NCI-H82 treated with DMSO at 0.1 percent for 48 hours (cell line): ENCODE data around the gene SMARCB1.

Experiments used
- DNase-seq: peaks from one replicate; lab custom pipeline; 2025; ENCODE audit not compliant: unreplicated experiment; lab: John Stamatoyannopoulos, UW

SMARCB1 gene

DNA sequence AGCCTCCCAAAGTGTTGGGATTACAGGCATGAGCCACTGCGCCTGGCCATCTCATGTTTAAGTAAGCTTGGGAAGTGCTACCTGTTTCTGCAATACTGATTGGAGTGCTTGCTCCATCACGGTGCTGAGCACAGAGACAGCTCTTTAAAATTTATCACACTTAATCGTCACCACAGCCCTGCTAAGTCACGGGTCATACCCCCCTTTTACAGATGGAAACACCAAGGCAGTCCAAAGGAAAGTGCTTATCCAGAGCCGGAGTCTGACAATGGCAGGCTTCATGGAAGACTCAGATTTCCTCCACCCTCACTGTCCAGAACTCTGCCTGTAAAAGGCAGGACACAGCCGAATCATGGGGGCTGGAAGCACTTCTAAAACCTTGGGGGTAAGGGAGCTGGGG is 26.7 kb upstream of the SMARCB1 start:
- DNase-seq: no peak

DNA sequence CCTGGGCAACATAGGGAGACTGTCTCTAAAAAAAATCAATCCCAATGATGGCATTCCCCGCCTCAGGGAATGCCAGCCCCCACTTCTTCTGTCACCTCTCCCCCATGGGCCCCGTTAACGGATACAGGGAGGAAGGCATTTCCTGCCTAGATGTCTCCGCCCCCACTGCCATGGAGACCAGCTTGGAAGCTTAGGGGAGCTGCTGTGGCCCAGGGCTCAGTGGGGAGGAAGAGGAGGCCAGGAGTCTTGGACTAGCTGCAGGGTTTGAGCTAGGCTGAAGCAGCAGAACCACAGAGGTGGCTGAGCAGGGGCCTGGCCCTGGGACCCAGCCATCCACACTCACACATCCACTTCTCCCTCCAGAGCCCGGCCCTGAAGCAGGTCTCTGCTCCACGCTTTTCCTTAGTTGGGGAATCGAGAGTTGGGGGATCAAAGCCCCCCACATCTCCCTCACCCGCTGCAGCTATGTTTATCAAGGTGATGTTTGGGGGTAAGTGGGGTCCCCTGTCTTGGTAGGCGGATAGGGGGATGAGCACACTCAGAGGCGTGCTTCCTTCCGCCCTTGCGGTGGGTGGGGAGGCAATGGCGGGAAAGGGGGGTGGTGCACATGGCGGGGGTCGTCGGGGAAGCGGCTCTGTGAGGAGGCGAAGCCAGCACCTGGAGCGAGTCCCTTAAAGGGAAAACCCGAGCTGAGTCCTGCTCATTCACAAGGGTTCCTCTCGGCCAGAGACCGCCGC is 23.8 kb upstream of the SMARCB1 start, which contains the start of gene C22orf15:
TSS of gene C22orf15 (plus strand) at position 149 of the 737 bp plus-strand sequence. CDS start at position 466, 317 bp downstream.
- no peak for DNase-seq

DNA sequence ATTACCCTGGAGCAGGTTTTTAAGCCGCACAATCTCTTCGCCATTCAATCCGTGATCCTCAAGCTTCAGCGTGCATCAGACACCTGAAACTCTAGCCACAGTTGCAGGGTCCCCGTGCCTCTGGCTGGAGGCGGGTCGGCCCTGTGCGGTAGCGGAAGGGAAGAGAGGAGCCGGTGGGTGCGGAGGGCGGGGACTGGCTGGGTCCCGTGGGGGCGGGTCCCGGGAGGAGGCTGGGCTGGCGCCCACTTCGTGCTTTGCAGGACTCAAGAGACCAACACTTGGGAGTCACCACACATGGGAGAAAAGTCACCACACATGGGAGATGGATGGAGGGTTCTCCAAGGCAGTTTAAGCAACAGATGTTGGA is 23.2 kb upstream of the SMARCB1 start:
- no peak for DNase-seq

DNA sequence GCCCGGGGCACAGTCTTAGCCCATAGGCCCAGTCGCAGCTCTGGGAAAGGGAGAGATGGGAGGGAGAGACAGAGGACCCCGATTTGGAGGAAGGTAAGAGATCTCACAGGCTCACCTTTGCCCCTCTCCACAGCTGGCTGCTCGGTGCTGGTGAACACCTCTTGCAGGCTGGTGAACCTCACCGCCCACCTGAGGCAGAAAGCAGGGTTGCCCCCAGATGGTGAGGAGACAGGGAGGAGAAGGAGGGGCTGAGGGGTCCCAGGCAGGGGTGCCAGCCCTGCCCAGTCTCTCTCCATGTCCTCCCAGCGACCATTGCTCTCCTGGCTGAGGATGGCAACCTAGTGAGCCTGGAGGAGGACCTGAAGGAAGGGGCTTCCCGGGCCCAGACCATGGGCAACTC is 22.8 kb upstream of the SMARCB1 start:
- no peak for DNase-seq

DNA sequence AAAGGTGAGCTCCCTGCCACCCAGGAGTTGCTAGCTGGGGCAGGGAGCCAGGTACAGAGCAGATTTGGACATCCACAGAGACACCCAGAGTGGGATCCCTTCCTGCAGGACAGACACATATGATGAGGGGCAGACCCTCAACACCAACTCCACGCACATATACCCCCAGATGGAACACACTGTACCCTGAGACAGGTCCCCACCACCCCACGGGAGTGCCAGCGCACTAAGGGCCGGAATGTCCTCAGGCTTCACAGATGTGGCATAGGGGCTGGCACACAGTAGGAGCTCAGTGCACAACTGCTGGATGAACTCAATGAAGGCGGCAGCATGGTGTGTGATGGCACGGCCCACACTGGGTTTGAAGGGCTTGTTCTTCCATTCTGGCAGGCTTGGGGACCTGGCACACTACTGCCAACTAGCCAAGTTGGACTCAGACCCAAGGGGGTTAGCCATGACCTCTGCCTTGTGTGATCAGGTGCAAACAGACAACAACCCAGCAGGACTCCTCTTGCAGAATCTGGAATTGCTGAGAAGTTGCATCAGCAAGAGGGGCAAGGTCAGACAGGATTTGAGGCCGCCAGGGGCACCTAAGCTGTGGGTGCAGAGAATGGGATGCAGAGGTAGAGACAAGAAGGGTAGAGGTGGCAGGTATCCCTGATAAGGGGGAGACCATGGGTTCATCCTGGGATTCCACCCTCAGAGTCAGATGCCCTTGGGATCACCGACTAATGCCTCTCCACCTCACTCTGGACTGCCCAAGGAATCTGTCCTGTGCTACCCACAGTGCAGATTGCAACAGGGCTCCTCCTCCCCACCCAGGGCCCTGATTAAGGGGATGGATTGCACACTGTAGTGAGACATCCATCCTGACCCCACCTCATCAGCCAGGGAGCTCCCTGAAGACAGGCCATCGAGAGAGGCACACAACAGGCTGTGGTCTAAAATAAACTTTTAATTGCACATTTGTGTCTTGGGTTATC is 21.6 kb upstream of the SMARCB1 start:
- no peak for DNase-seq

DNA sequence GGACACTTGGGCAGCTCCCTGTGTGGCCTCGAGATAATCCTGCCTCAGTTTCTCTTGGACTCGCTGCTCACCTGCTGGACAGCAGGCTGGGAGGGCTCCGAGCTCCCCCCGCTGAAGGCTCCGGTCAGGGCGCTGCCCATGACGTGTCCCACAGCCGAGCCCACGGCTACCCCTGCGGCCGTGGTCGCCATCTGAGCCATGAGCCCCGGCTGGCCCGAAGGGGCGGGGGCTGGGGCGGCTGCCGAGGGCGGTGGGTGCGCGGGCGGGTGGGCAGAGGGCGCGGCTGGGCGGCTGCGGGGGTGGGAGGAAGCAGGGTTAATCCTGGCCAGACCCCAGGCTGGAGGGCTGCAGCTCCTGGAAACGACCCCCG is 19.5 kb upstream of the SMARCB1 start:
- DNase-seq: no peak

DNA sequence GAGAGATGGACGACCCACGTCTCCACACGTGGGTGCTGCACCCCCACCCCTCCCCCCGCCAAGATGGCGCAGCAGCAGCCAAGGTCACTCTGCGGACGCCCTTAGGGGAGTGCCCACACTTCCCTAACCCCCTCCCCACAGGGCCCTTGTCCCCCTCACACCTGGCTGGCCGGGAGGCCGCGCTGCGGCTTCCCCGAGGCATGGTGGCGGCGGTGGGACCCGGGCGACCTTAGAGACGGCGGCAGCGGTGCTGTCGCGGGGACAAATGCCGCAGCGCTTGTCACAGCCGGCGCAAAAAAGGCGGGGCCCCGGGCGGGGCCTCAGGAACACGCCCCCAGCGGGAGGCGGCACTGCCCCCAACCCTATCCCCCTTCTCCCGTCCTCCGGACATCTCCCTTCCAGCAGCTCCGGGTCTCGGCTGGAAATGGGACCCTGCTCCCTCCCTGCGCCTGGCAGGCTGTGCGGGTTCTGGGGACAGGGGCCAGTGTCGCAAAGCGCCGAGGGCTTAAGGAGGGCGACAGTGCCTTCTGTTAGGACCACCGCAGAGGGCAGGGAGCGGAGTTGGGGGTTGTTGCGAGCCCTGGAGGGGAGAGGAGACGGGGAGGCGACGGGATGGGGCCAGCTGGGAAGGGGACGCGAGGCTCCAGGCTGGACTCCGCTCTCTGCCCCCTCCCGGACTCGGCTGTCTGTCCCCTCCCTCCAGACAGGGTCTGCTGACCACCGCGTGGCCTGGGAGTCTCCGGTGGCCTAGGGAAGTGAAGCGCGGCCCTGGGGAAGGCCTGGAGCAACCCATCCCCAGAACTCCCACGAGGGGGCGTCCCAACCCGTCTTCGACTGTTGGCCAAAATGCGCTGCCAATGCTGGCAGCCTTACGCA is 18.9 kb upstream of the SMARCB1 start, which contains the start of gene CHCHD10:
TSS of gene CHCHD10 (minus strand) at position 300 of the 876 bp plus-strand sequence. CDS start at position 202, 98 bp downstream.
- peak; percentile 34 for DNase-seq

DNA sequence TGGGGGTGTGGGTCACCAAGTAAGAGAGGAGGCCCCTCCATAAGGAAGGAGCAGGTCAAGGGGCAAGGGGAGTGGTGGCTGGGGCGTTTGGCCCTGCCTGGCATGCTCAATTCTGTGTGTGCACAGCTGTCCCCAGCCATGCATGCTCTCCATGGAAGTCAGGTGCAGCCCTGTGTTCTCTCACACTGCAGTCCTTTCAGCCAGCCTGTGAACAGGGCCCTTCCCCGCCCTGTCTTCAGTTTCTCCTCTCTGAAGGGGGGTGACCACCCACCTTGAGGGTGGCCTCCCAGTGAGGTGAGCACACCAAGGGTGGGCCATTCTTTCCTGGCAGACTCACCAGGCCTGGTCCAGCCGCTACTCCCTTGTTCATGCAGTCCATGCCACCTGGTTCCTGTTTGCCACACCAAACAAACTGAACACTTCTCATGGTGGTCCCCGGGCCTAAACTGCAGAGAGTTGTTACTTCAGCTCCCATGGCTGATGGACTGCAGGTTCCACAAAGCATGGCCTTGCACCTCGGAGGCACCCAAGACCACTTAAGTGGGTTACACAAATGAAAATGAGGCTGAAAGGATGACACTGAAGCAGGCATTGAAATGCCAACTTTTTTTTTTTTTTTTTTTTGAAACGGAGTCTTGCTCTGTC is 17.3 kb upstream of the SMARCB1 start:
- no peak for DNase-seq

DNA sequence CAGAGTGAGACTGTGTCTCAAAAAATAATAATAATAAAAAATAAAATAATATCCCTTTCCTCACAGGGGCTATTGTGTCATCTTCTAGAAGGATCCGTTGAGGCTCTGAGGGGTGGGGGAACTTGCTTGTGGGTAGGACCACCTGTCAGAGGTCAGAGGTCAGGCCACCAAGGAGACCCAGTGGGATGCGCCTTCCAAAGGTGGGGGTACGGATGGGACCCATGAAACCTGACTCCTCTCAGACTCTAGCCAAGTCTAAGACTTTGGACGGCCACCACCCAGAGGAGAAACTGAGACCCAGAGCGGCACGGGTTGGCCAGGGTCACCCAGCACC is 14.5 kb upstream of the SMARCB1 start:
- no peak for DNase-seq

DNA sequence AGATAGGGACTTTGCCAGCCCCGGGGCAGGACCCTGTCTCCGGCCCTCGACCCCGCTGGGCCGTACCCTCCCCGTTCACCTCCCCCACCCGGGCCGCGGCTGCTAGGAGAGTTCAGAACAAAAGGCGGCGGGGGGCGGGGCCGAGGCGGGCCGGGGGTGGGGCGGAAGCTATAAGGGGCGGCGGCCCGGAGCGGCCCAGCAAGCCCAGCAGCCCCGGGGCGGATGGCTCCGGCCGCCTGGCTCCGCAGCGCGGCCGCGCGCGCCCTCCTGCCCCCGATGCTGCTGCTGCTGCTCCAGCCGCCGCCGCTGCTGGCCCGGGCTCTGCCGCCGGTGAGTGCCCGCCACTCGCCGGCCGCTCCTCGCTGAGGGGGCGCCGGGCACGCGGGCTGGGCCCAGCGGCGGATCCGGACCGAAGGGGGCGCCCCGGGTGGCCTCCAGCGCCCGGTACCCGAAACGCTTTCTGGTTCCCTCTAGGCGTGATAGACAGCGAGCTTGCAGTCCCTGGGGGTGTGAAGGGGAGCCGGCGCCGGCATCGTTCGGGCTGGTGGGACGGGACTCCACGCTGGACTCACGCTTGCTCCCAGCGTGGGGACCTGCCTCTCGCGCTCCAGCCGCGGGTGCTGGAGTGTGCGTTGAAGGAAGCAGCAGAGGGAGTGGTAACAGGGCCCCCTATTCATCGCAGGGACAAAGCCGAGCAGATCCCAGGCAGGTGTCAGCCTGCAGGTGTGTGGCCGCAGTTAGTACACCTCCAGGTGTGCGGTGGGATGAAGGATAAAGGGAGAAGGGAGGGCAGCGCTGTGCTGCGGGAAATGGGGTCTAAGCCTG is 13.9 kb upstream of the SMARCB1 start, which contains the start of gene MMP11:
TSS of gene MMP11 (plus strand) at position 201 of the 825 bp plus-strand sequence. CDS start at position 223, 22 bp downstream.
- peak; percentile 12 for DNase-seq

DNA sequence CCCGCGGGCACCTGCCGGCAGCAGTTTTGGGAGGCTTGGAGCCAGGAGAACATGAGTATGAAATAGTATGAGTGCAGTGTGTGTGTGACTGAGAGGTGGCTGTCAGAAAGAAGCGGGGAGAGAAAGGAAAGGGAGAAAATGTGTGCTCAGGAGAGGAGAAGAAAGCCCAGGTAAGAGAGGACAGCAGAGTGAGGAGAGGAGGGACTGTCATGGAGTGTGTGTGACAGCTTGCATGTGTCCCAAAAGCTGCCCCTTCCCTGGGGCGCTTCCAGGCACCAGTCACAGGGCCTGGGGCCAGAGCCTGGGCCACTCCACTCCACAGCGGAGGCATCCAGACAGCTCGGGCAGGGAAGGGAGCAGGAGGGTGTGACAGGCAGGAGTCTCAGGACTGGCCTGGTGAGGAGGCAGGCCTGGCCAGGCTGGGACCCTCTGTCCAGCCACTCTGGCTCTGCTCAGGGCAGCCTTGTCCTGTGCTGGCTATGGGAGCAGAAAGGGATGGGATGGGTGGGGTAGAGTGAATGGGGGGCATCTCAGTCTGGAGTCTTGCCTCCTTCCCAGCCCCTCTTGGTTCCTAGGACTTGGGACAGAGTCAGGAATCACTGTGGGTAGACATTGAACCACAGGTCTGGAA is 13.2 kb upstream of the SMARCB1 start:
- no peak for DNase-seq

DNA sequence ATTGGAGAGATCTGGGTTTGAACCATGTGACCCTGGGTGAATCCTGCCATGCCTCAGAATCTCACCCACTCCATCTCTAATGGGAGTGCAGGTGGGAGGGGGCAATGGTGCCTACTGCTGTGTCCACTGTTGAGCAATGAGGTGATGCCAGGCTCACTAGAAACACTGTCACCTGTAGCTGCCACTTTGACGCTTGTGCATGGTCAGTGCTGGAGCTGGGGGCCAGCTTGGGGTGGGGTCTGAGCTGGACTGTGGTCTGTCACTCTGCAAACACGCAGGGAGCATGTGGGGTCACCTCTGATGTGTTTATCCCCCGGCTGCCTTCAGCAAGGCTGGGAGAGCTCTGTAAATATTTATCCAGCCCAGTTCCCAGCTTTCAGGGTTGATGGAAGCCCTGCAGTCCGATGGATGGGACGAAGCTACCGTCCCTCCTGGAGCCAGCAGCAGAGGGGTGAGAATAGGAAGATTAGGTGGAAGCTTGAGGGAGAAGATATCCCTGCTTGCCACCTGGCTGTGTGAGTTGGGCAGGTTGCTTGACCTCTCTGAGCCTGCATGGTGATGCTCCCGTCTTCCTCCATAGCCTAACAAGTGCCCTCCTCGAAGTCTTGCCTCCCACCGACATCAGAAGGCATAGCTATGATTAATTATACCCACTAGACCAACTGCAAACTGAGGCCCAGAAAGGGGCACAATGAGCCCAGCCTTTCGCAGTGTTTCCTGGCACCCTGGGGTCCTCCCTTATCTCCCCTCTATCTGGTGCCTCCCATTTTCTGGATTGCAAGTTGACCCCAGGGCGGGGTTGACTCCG is 12.4 kb upstream of the SMARCB1 start:
- DNase-seq: no peak

DNA sequence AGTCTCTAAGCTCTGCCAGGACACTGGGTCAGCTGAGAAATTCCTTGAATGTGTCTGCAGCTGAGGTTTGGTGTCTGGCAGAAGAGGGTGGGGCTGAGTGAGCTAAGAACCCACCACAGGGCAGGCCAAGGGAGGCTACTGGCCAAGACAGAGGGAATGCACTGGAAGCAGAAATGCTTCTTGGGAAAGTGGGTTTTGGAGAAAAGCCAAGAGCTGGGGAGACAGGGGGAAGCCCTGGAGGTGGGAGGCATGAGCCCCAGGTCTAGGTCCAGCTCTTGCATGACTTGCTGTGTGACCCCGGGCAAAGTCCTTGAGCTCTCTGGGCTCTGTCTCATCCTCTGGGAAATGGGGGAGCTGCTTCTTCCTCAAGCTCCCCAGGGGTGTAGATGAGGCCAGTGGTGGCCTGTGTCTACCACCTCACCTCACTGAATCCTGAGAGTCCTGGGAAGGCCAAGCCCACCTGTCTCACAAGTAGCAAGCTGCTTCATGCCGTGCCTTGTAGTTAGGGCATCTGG is 11.8 kb upstream of the SMARCB1 start:
- no peak for DNase-seq

DNA sequence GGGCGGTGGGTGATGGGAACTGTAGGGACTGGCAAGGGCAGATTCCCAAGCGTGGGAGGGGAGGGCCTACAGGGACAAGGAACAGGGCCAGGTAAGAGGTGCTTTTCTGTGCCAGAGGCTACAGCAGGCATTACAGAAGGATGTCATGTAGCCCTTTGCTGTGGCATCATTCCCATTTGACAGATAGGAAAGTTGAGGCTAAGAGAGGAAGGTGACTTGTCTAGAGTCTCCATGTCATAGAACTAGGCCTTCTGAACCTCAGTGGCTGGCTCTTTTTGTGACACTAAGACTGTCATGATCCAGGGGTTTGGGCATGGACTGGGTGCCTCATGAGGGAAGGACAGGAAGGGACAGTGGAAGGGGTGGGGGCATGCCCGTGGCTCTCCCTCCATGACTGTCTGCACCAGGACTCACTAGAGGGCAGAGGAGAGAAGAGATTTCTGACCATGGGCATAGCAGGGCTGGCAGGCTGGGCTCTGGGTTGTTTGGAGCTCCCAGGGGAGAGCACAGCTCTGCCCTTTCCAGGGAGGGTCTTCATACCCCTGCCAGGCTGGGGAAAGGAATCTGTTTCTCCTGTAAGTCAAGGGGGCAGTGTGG is 10.9 kb upstream of the SMARCB1 start:
- no peak for DNase-seq

DNA sequence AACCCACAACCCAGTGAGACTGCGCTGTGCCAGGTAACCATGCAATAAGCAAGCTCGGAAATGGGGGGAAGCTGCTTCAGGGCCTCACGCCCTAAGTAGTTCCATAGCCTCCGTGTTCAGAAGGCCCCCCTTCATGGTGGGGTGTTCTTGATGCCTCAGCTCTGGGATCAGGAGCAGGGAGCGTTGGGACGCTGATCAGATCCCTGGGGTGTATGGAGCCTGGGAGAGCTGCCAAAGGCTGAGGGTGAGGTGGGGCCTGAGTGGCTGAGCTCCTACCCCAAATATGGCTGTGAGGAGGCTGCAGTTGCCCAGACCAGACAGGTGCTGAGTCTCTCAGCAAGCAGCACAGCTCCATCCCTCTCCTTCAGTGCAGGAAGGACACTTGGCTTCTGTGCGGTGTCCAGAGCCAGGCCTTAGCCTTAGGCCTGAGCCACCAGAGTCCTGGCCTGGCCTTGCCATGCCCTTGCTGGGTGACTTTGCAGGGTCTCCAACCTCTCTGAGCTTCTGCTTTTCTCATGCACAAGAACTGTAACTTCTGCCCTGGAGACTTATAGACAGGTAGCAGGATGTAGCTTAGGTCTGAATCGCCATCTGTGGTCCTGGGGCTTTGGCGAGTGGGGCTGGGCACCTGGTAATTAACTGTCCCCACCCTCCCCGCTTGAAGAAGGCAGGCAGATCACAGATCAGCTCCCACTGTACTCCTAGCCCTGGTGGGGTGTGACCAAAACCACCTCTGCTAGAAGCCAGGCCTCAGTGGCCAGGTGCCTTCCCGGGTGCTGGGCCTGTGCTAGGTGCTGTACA is 8.8 kb upstream of the SMARCB1 start:
- no peak for DNase-seq

DNA sequence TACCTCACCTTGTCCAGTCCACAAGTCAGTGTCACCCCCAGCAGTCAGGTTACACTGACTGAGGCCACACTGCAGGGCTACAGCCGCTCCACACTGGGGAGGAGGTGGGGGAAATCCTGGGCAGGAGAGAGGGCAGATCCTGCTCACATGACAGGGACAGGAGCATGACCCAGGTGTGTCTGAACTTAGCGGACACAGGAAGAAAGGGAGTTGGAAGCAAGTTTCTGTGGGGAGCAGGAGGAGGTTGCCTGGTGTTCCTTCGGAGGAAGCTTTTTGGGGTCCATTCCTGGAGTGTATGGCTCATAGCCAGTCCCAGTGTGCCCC is 8.2 kb upstream of the SMARCB1 start:
- DNase-seq: no peak

DNA sequence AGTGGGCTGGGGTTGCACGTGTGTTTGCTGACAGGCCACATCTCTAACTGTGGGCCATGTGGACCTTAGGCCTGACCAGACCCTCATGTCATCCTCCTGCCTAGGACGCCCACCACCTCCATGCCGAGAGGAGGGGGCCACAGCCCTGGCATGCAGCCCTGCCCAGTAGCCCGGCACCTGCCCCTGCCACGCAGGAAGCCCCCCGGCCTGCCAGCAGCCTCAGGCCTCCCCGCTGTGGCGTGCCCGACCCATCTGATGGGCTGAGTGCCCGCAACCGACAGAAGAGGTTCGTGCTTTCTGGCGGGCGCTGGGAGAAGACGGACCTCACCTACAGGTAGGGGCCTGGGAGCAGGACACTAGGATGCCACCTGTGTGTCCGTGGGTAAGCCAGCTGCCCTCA is 7.7 kb upstream of the SMARCB1 start:
- no peak for DNase-seq
